ENCODE measurements around the gene ZNF587B. TPM values are rescaled to one million over a fixed set of nuclear protein-coding genes. Genes with fewer than 3 reads are reported as not detected.

The ZNF587B gene
- total RNA-seq, result 22.9 and 39.3 TPM in 2 replicates

GRCh38 chr19:57830071-57830602 is at the start of gene ZNF587B:
ZNF587B (plus strand) TSS chr19:57830299; CDS start chr19:57830529, 230 bp downstream.

GRCh38 chr19:57814505-57815246 is 15.4 kb upstream of the ZNF587B start, which contains the start of gene ZNF552:
ZNF552 (minus strand) TSS chr19:57814913; CDS start chr19:57814743, 170 bp downstream.

GRCh38 chr19:57849666-57850473 is 19.8 kb downstream of the ZNF587B start, which contains the start of gene ZNF587:
ZNF587 (plus strand) TSS chr19:57849859; CDS start chr19:57850039, 180 bp downstream.

GRCh38 chr19:57888560-57889231 is 58.6 kb downstream of the ZNF587B start, which contains the start of gene ZNF814:
ZNF814 (minus strand) TSS chr19:57889037; CDS start chr19:57888802, 235 bp downstream.

Other genes with a start within 250 kb of the ZNF587B start
- gene ZIK1, start 246.2 kb upstream of the ZNF587B start, total RNA-seq, result 12.6 and 13.4 TPM in 2 replicates
- 3.4 and 4.4 TPM in 2 replicates for gene ZNF530, start 230.4 kb upstream of the ZNF587B start, total RNA-seq
- gene ZNF134, start 216.1 kb upstream of the ZNF587B start, total RNA-seq, result 24.6 and 38.4 TPM in 2 replicates
- 13.0 and 23.1 TPM in 2 replicates for gene ZNF211, start 197.1 kb upstream of the ZNF587B start, total RNA-seq
- gene ZSCAN4, start 161.4 kb upstream of the ZNF587B start, total RNA-seq, result under 0.01 and 0.50 TPM in 2 replicates
- 7.5 and 15.7 TPM in 2 replicates for gene ZNF551, start 148.3 kb upstream of the ZNF587B start, total RNA-seq
- gene ZNF154, start 121.1 kb upstream of the ZNF587B start, total RNA-seq, result 1.0 and 4.7 TPM in 2 replicates
- 3.4 and 6.4 TPM in 2 replicates for gene ZNF671, start 102.7 kb upstream of the ZNF587B start, total RNA-seq
- 8.9 and 14.8 TPM in 2 replicates for gene ZNF776, start 83.5 kb upstream of the ZNF587B start, total RNA-seq
- gene ZNF586, start 60.6 kb upstream of the ZNF587B start, total RNA-seq, result 15.0 and 19.5 TPM in 2 replicates
- 5.8 and 10.5 TPM in 2 replicates for gene ZNF552, start 15.4 kb upstream of the ZNF587B start, total RNA-seq
- gene ZNF587, start 19.6 kb downstream of the ZNF587B start, total RNA-seq, result 17.8 and 37.2 TPM in 2 replicates
- gene ZNF814, start 58.7 kb downstream of the ZNF587B start, total RNA-seq, result 8.2 and 16.9 TPM in 2 replicates
- gene ZNF417, start 86.3 kb downstream of the ZNF587B start, total RNA-seq, result 14.4 and 23.4 TPM in 2 replicates
- gene ZNF418, start 105.1 kb downstream of the ZNF587B start, total RNA-seq, result 4.4 and 9.4 TPM in 2 replicates
- 8.5 and 13.0 TPM in 2 replicates for gene ZNF256, start 117.4 kb downstream of the ZNF587B start, total RNA-seq
- 0.28 and 0.34 TPM in 2 replicates for gene C19orf18, start 144.2 kb downstream of the ZNF587B start, total RNA-seq
- gene ZNF606, start 172.5 kb downstream of the ZNF587B start, total RNA-seq, result 7.2 and 15.1 TPM in 2 replicates
- not detected in 2 replicates for gene ZSCAN1, start 203.7 kb downstream of the ZNF587B start, total RNA-seq
- 1.7 and 7.8 TPM in 2 replicates for gene ZNF135, start 229.0 kb downstream of the ZNF587B start, total RNA-seq